GM12878 (cell line): ENCODE measurements around the gene ST7. TPM values are rescaled to one million over a fixed set of nuclear protein-coding genes. Genes with fewer than 3 reads are reported as not detected.

Experiments
- ATAC-seq: fragments of 200-7000 bp; cut with Tn5 transposase; 3 replicates; pipeline ENCODE4 v1.9.1; 2020; ENCODE audit warnings: mild to moderate bottlenecking, moderate library complexity
- BruUV-seq: library from RNA; stranded (reverse); fragments of 400-500 nt; replicated peaks from 2 replicates; lab custom pipeline; 2021; lab: Mats Ljungman, UMichigan
- CTCF ChIA-PET: fragments of 300-600 bp; sonication (Branson Sonifier 250); formaldehyde crosslinking; extraction: SDS; loops from one replicate; lab custom pipeline; 2021; ENCODE audit warnings: inconsistent platforms; lab: Yijun Ruan, JAX
- POLR2A ChIA-PET: fragments of 350-600 bp; formaldehyde crosslinking; extraction: SDS; loops from one replicate; lab custom pipeline; 2021; ENCODE audit warnings: inconsistent platforms; lab: Charles Lee
- RAD21 ChIA-PET: fragments of 300-600 bp; sonication (Branson Sonifier 250); formaldehyde crosslinking; loops from one replicate; lab custom pipeline; 2023; ENCODE audit warnings: antibody characterized with exemption; ENCODE audit not compliant: unreplicated experiment; lab: Charles Lee
- SMC1A ChIA-PET: fragments of 300-600 bp; sonication (Branson Sonifier 250); formaldehyde crosslinking; loops from one replicate; lab custom pipeline; 2023; ENCODE audit not compliant: unreplicated experiment, uncharacterized antibody; lab: Charles Lee
- DNase-seq: peaks from one replicate; pipeline ENCODE4 v3.0.0-alpha.2; 2011; ENCODE audit warnings: low read depth, low spot score
- FAIRE-seq: peaks from 3 replicates; lab custom pipeline; 2011; peaks lifted over from hg19 to GRCh38; lab: Jason Lieb, UNC
- H2AFZ ChIP-seq: 2 replicates; pipeline ENCODE4 v1.6.0; 2011; ENCODE audit warnings: low read depth, low read length, control low read depth; ENCODE audit not compliant: control insufficient read depth
- H3K27ac ChIP-seq: 2 replicates; pipeline ENCODE4 v1.5.1; 2011; ENCODE audit warnings: control low read depth; ENCODE audit not compliant: control insufficient read depth, insufficient read depth
- H3K27me3 ChIP-seq, 2 experiments: replicated peaks in 1 of 2; 2 replicates each; pipeline versions ENCODE4 v1.6.0 to v1.6.1; 2011; ENCODE audit warnings: low read length in 1 of 2; ENCODE audit not compliant: control insufficient read depth in 2 of 2, insufficient read depth in 2 of 2
- H3K36me3 ChIP-seq, 2 experiments: 2 replicates each; pipeline ENCODE4 v1.5.1; 2011; ENCODE audit warnings: low read length in 1 of 2; ENCODE audit not compliant: control insufficient read depth in 2 of 2, insufficient read depth in 2 of 2
- H3K4me1 ChIP-seq: 2 replicates; pipeline ENCODE4 v1.6.1; 2011; ENCODE audit warnings: mild to moderate bottlenecking, low read length, moderate library complexity, mixed read lengths; ENCODE audit not compliant: control insufficient read depth, insufficient read depth
- H3K4me2 ChIP-seq: 2 replicates; pipeline ENCODE4 v1.6.0; 2011; ENCODE audit warnings: control low read depth; ENCODE audit not compliant: control insufficient read depth, insufficient read depth
- H3K4me3 ChIP-seq: fragments of 200-600 bp; sonication (generic); 2 replicates; pipeline ENCODE4 v1.5.1; 2016
- H3K79me2 ChIP-seq: 2 replicates; pipeline ENCODE4 v1.6.0; 2011; ENCODE audit warnings: low read length; ENCODE audit not compliant: control insufficient read depth, insufficient read depth
- H3K9ac ChIP-seq: 2 replicates; pipeline ENCODE4 v1.8.0; 2011; ENCODE audit warnings: low read length, control low read depth, mixed read lengths; ENCODE audit not compliant: control insufficient read depth, insufficient read depth
- H3K9me3 ChIP-seq: replicated peaks from 3 replicates; pipeline ENCODE4 v1.5.1; 2011; ENCODE audit warnings: mild to moderate bottlenecking, low read length; ENCODE audit not compliant: control insufficient read depth, insufficient read depth
- H4K20me1 ChIP-seq: 2 replicates; pipeline ENCODE4 v1.6.0; 2011; ENCODE audit not compliant: control insufficient read depth, insufficient read depth
- BACH1 ChIP-seq: fragments of 450-650 bp; IDR thresholded peaks from 2 replicates; pipeline ENCODE4 v1.6.1; 2017; ENCODE audit warnings: mild to moderate bottlenecking, borderline replicate concordance
- CBX3 ChIP-seq: fragments of 200-600 bp; sonication (generic); IDR thresholded peaks from 2 replicates; pipeline ENCODE4 v1.6.1; 2016; ENCODE audit warnings: low read depth, borderline replicate concordance
- CEBPB ChIP-seq, 2 experiments: fragments of 150-350 bp in 1 of 2; IDR thresholded peaks; 2 replicates each; pipeline ENCODE4 v1.6.1; 2012 to 2014; ENCODE audit warnings: low read depth in 2 of 2, low read length in 2 of 2, borderline replicate concordance in 1 of 2, inconsistent platforms in 1 of 2
- CHD2 ChIP-seq: IDR thresholded peaks from 2 replicates; pipeline ENCODE4 v1.6.1; 2011; ENCODE audit warnings: low read depth, low read length, improper control_type of control experiment, borderline replicate concordance
- EED ChIP-seq: sonication (generic); IDR thresholded peaks from 2 replicates; pipeline ENCODE4 v1.6.1; 2016; ENCODE audit warnings: antibody characterized with exemption, low read depth
- EGR1 ChIP-seq, 2 experiments: IDR thresholded peaks; 1 replicate in 1 of 2; 2 replicates in 1 of 2; pipeline ENCODE4 v1.6.1; 2011 to 2012; ENCODE audit warnings: low read depth in 2 of 2, low read length in 2 of 2, borderline replicate concordance in 1 of 2, mild to moderate bottlenecking in 1 of 2, moderate library complexity in 1 of 2
- HCFC1 ChIP-seq: fragments of 150-350 bp; IDR thresholded peaks from 2 replicates; pipeline ENCODE4 v1.6.1; 2014; ENCODE audit warnings: low read length
- JUND ChIP-seq: IDR thresholded peaks from 2 replicates; pipeline ENCODE4 v1.6.1; 2012; ENCODE audit warnings: low read depth, mild to moderate bottlenecking, low read length, improper control_type of control experiment, moderate library complexity
- NR2F1 ChIP-seq: fragments of 450-650 bp; conservative IDR thresholded peaks from 2 replicates; pipeline ENCODE4 v1.6.1; 2017; ENCODE audit warnings: mild to moderate bottlenecking
- PAX8 ChIP-seq: fragments of 450-650 bp; IDR thresholded peaks from 2 replicates; pipeline ENCODE4 v1.6.1; 2017; ENCODE audit warnings: mild to moderate bottlenecking, moderate library complexity
- PKNOX1 ChIP-seq: fragments of 450-650 bp; IDR thresholded peaks from 2 replicates; pipeline ENCODE4 v1.6.1; 2016; ENCODE audit warnings: mild to moderate bottlenecking
- SMAD5 ChIP-seq: IDR thresholded peaks from 2 replicates; pipeline ENCODE4 v1.6.1; 2016; ENCODE audit warnings: antibody characterized with exemption, low read depth
- WGBS: methylation state at CpG from one replicate; pipeline ENCODE4 v1.1.6; 2016; ENCODE audit warnings: low lambda C conversion rate; ENCODE audit not compliant: insufficient replicate concordance, insufficient coverage; ENCODE audit errors: missing lambda C conversion rate; 5-methylcytosine and 5-hydroxymethylcytosine counted together
- in situ Hi-C: fragments of 300-500 bp; cut with MboI; formaldehyde crosslinking; loops from 9 replicates; pipeline ENCODE4 v1.14.3; 2018; ENCODE audit warnings: mixed read lengths
- intact Hi-C: fragments of 100-400 bp; cut with micrococcal nuclease; formaldehyde crosslinking; loops from one replicate; pipeline ENCODE4 v1.14.2; 2022; ENCODE audit not compliant: unreplicated experiment
- polyA plus RNA-seq, 11 experiments: library from polyadenylated mRNA; depleted of rRNA in 4 of 11; unstranded in 6 of 11; stranded (reverse) in 5 of 11; fragments of >200 nt; fragmentation: Nextera tagmentation in 4 of 11; fragmentation: Illumina TruSeq in 1 of 11; extraction: Ambion mirVana in 4 of 11; extraction: Trizol in 1 of 11; gene quantifications; 1 replicate in 1 of 11; 2 replicates in 10 of 11; pipeline versions ENCODE4 v1.2.1 to v1.2.3, GENCODE V29; 2011 to 2016; ENCODE audit warnings: inconsistent platforms in 2 of 11, missing spikeins in 2 of 11, low read depth in 1 of 11
- total RNA-seq, 4 experiments: library from RNA; depleted of rRNA in 3 of 4; stranded (reverse); fragments of >200 nt in 3 of 4; fragmentation: Illumina TruSeq in 1 of 4; extraction: Trizol in 1 of 4; gene quantifications; 2 replicates each; pipeline versions ENCODE4 v1.2.1 to v1.2.3, GENCODE V29; 2013 to 2021
- TF ChIP-seq, protein P1 (sequence below): fragments of 450-650 bp; IDR thresholded peaks from 2 replicates; pipeline ENCODE4 v1.6.1; 2018; ENCODE audit warnings: borderline replicate concordance, mild to moderate bottlenecking; ENCODE audit not compliant: partially characterized antibody
- TF ChIP-seq, protein P2 (sequence below): fragments of 450-650 bp; IDR thresholded peaks from 2 replicates; pipeline ENCODE4 v1.6.1; 2017; ENCODE audit warnings: mild to moderate bottlenecking, moderate library complexity

Gene ST7
- total and polyA plus RNA-seq, 10 of the 15 experiments (the other 5 are each of a cell fraction or from before 2014, with no cell fraction given), result 27.7 to 76.4 (median 53.6) TPM

GRCh38 chr7:117041007-117041406, 87.7 kb downstream of the ST7 start:
- H3K27ac ChIP-seq, result 0 out of 2 replicates have a peak overlapping the region, but pooled peaks have one; percentile 34
- no peak overlapping the region for H3K4me3 ChIP-seq
- peaks cover 14% of the 10 kb centered on the region for H3K4me1 ChIP-seq
- ChIA-PET RAD21 (interaction anchor here (0.8 kb wide), 1 partner anchor 68 kb away, joined by 3 read pairs; no protein-coding TSS in a partner anchor), POLR2A (no interaction called here), SMC1A (interaction anchor here (0.5 to 1.3 kb wide), 3 partner anchors 28 to 81 kb away, joined by 3 read pairs; no protein-coding TSS in a partner anchor), CTCF (interaction anchor here (1.3 kb wide), 1 partner anchor 21 kb away, joined by 4 read pairs; no protein-coding TSS in a partner anchor)
- intact Hi-C loops (no loop called here), in situ Hi-C loops (no loop called here)
- no peaks in the 10 kb centered on the region; a peak in 1 of 4 replicates for H3K36me3 ChIP-seq
- no TSS peak for BruUV-seq
- H3K9me3 ChIP-seq, result no peaks in the 10 kb centered on the region; the same call in 1 of the 3 replicates
- no peaks in the 10 kb centered on the region for H3K27me3 ChIP-seq
- H3K79me2 ChIP-seq, result peaks cover 62% of the 10 kb centered on the region
- no peaks in the 10 kb centered on the region for H4K20me1 ChIP-seq
- H2AFZ ChIP-seq, result no peak overlapping the region
- peak; percentile 92 for FAIRE-seq
- peak; percentile 50 for DNase-seq
- no peak overlapping the region for H3K9ac ChIP-seq
- peak; percentile 80 for ATAC-seq
- peak overlapping the region; percentile 38; the same call in 1 of the 2 replicates for H3K4me2 ChIP-seq
- 1% methylated on average over 2 of the region's 2 CpGs for WGBS
- TF ChIP-seq PKNOX1 (no peak; the same call in 1 of the 2 replicates), CHD2 (no peak), NR2F1 (no peak), PAX8 (no peak), EGR1 (IDR thresholded peaks at IDR 0.05; ENCODE audit: borderline replicate concordance in 1 of 2, low read depth in 2 of 2, low read length in 2 of 2) (no peak), CBX3 (no peak), HCFC1 (no peak), BACH1 (no peak), CEBPB (IDR thresholded peaks at IDR 0.05; ENCODE audit: borderline replicate concordance in 1 of 2, low read depth in 2 of 2, low read length in 2 of 2) (no peak), SMAD5 (no peak), JUND (no peak), EED (0 out of 2 replicates have a peak, but pooled peaks have one; percentile 35)
- TF ChIP-seq, protein P1, sequence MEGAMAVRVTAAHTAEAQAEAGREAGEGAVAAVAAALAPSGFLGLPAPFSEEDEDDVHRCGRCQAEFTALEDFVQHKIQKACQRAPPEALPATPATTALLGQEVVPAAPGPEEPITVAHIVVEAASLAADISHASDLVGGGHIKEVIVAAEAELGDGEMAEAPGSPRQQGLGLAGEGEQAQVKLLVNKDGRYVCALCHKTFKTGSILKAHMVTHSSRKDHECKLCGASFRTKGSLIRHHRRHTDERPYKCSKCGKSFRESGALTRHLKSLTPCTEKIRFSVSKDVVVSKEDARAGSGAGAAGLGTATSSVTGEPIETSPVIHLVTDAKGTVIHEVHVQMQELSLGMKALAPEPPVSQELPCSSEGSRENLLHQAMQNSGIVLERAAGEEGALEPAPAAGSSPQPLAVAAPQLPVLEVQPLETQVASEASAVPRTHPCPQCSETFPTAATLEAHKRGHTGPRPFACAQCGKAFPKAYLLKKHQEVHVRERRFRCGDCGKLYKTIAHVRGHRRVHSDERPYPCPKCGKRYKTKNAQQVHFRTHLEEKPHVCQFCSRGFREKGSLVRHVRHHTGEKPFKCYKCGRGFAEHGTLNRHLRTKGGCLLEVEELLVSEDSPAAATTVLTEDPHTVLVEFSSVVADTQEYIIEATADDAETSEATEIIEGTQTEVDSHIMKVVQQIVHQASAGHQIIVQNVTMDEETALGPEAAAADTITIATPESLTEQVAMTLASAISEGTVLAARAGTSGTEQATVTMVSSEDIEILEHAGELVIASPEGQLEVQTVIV, result no peak
- TF ChIP-seq, protein P2, sequence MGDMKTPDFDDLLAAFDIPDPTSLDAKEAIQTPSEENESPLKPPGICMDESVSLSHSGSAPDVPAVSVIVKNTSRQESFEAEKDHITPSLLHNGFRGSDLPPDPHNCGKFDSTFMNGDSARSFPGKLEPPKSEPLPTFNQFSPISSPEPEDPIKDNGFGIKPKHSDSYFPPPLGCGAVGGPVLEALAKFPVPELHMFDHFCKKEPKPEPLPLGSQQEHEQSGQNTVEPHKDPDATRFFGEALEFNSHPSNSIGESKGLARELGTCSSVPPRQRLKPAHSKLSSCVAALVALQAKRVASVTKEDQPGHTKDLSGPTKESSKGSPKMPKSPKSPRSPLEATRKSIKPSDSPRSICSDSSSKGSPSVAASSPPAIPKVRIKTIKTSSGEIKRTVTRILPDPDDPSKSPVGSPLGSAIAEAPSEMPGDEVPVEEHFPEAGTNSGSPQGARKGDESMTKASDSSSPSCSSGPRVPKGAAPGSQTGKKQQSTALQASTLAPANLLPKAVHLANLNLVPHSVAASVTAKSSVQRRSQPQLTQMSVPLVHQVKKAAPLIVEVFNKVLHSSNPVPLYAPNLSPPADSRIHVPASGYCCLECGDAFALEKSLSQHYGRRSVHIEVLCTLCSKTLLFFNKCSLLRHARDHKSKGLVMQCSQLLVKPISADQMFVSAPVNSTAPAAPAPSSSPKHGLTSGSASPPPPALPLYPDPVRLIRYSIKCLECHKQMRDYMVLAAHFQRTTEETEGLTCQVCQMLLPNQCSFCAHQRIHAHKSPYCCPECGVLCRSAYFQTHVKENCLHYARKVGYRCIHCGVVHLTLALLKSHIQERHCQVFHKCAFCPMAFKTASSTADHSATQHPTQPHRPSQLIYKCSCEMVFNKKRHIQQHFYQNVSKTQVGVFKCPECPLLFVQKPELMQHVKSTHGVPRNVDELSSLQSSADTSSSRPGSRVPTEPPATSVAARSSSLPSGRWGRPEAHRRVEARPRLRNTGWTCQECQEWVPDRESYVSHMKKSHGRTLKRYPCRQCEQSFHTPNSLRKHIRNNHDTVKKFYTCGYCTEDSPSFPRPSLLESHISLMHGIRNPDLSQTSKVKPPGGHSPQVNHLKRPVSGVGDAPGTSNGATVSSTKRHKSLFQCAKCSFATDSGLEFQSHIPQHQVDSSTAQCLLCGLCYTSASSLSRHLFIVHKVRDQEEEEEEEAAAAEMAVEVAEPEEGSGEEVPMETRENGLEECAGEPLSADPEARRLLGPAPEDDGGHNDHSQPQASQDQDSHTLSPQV, result no peak
